ENCODE measurements around the gene C2CD4B.

C2CD4B gene

DNA sequence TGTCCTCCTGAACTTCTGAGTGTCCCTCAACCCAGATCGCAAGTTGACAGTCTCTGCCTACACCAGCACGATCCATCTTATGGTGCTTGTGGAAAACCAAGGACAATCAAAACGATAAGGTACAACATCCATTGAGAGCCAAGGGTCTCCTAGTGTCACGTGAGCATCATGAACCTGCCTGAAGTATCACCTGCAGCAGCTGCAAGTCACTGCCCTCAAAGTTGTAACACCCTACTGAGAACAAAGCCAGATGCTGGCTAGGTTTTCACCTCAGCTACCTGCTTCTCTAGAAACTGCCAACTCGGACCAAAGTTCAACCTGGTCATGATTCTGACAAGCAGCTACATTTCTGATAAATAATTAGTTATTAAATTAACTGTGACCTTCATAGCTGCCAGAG, 17.5 kb downstream of the C2CD4B start:
- DNase-seq = no peak

DNA sequence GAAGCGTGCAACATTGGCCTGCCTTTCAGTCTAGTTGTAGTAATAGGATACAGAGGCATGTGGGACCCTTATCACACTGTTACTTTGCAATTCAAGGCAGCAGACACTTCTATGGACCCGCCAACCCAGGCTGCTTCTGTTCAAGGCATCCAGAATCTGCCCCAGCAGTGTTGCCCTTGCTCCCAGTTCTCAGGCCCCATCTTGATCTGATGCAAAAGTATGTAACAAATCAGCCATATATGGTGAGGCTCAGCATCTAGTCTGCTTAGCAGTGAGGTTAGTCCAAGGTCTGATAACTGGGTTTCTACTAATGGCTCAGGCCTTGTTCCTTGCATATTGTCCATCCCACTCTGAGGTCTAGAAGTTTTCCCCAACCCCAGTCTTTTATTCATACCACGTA, 17.9 kb downstream of the C2CD4B start:
- no peak for DNase-seq

DNA sequence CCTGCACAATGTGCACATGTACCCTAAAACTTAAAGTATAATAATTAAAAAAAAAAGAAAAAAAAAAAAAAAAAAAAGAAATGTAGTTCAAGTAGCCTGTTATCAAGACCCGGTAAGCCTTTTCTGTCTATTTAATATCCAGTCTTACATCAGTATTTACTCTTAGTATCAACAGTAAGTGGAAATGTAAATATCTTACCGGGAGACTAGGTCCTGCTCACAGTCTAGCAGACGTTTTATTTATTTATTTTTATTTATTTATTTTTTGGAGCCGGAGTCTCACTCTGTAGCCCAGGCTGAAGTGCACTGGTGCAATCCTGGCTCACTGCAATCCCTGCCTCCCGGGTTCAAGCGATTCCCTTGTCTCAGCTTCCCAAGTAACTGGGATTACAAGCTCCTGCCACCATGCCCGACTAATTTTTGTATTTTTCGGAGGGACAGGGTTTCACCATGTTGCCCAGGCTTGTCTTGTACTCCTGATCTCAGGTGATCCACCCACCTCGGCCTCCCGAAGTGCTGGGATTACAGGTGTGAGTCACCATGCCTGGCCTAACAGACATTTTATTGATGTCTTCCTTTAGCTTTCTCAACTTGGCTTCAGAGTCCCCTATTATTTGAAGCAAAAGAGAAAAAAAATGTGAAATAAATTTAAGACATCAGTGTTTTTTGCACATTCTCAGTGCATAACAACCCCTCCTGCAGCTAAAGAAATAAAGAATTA, 19.9 kb downstream of the C2CD4B start:
- DNase-seq = no peak

DNA sequence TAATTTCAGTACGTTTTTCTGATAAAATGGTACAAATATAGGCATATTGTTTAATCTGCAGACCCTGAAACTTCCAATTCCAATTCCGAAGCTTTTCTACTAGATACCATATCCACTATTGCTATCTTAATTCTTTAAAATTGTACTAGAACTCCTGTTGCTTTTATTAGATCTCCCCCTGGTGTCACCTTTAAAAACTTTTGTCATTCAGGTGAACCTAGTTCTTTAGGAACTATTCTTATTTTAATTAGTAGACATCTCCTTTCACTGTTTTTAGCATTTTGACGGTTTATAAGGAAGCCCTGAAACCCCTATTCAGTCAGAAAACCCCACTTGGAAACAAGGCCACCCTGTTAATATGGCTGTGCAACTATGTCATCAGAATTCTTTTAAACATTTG, 22.3 kb downstream of the C2CD4B start:
- no peak for DNase-seq

DNA sequence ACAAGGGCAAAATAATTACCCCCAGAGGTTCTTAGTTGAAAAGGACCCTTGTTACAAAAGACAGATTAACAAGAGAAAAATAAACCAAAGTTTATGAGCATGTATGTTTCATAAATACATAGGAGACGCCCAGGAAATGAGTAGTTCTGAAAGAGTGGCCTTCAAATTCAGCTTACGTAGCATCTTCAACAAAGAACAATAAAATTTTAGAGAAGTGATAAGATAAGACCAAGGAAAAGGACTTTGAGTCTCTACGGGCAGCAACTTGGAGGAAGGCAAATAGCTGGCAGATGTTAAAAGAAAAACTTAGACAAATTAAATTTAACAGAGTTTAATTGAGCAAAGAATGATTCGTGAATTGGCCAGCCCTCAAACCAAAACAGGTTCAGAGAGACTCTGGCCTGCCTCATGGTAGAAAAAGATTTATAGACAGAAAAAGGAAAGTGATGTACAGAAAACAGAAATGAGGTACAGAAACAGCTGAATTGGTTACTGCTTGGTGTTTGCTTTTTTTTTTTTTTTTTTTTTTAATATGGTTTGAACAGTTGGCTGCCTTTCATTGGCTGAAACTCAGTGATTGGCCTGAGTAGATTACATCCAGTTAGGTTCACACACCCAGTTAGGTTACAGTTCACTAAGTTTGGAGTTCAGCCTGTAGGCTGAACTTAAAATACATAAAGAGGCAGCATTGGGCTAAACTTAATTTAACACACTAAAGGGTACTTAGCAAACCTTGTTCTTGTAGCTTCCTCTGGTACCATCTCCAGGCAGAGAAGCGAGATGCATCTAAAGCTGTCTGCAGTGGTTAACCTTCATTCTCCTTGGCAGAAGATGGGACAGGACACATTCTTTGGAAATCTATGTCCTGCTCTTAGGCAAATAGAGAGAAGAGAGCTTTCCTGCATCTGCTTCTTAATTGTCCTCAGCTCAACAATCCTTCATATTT, 23.2 kb downstream of the C2CD4B start:
- no peak for DNase-seq

DNA sequence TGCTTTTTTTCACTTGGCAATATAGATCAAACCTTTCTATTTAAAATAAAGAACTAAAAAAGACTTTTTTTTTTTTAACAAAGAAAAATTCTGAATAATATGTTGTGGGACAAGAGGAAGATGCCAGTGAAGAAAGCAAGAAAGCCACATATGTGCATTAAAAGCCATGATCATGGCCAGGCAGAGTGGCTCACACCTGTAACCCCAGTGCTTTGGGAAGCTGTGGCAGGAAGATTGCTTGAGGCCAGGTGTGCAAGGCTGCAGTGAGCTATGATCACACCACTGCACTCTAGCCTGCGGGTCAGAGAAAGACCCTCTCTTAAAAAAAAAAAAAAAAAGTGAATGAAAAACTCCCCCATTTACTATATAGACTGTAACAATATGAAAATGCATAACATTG, 23.9 kb downstream of the C2CD4B start:
- DNase-seq = no peak

DNA sequence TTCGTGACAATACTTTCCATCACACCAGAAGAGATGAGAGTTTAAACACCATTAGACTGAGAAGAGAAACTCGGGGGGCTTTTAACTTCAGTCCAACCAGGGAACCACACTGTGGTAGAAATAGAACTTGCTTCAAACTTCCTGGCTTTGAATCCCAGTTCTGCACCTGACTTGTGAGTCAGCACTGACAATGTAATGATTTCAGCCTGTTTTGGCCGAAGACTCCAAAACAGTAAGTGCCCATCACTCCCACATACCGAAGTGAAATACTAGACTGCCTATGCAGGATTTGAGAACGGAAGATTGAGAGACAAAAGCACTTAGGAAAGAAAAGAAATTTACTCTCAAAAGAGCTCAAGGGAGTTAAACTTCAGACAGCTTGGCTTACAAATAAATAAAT, 27.0 kb downstream of the C2CD4B start:
- no peak for DNase-seq

DNA sequence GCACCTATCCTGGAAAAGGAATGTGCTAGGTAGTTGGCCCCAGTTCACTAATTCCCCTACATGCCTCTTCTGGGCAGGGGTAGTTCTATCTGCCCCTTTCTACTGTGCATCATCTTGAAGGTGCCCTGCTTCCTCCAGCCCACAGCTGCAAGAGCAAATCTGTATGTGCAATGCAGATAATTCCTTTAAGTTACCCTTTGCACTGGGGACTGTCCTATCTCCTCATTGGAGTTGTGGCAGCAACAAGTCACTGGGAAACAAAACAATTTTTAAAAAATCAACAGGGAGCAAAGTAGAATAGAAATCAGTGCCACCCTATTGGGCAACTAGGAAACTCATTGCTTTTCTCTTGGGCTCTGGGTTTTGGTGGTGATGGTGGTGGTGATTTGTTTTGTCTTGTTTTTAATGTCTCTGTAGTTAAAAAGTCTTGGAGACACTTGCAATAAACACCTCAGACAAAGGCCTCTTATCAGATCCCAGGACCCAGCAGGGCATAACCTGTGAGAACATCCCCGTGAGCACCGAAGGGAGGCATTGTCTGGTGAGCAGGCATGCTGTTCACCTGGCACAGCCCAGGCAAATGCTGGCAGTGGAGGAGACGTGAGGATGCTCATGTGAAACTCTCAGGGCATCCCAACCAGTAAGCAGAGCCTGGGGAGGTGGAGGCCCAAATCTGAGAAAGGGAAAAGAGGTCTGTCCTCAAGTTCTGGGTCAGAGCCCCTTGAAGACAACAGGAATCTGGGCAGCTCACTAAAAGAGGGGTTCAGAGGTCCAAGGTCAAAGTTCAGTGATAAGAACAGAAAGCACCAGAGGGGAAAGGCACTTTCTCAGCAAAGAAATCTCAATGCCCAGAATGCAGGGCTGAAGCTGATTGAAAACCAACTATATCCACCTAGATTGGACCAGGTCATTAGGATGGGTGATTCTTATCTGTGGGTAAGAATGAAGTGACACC, 27.9 kb downstream of the C2CD4B start:
- DNase-seq = no peak

DNA sequence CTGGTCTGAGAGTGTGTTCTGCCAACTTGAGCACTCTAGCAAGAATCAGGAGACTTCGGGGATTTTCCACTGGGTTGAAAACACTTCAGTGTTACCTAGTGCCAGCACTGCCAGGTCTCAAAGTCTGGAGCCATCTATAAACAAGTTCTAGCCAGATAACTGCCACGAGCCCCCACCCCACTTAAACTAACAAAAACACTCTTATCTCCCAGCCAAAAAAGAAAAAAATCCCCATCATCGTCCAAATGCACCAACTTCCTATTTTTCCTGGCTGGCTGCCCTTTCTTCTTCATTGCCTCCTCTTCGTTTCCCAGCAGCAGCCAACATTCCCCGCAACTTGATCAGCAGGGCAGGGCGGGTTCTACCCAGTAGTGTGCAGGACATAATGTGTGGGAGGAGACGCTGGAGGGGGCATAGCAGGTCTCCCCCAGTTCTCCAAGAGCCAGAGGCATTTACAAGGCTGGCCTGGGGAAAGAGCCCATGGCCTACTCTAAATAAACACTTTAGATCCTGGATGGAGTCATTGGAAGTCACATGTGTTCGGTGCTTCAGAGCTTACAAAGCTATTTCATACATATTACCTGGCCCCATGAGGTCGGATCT, 29.5 kb downstream of the C2CD4B start:
- no peak for DNase-seq

DNA sequence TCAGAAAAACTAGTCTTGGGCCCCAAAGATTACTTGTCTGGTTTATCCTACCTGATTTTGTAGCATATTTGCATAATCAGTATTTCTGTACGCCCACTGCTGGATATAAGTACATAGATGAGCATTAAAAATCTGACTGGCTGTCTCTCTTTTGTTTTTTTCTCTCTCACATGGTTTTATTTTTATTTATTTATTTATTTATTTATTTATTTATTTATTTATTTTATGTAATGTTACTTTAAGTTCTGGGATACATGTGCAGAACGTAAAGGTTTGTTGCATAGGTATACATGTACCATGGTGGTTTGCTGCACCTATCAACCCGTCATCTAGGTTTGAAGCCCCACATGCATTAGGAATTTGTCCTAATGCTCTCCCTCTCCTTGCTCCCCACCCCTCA, 31.9 kb downstream of the C2CD4B start:
- DNase-seq = no peak

DNA sequence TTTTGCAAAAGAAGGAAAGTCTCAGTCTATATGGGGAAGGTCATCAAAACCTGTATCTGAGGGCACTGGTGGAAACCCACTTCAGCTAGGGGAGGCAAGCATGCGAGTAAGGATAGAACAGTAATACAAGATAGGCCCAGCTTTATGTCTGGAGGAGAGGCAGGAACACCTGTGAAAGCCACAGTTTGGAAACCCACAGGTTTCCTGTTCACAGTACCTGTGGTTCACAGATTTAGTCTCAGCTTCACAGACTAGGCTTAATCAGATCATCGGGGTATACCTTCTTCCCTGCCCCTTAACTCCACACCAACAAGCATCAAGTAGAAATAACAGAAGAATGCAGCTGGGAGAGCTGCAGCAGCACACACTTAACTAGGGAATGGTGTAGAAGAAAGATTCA, 36.2 kb downstream of the C2CD4B start:
- no peak for DNase-seq

DNA sequence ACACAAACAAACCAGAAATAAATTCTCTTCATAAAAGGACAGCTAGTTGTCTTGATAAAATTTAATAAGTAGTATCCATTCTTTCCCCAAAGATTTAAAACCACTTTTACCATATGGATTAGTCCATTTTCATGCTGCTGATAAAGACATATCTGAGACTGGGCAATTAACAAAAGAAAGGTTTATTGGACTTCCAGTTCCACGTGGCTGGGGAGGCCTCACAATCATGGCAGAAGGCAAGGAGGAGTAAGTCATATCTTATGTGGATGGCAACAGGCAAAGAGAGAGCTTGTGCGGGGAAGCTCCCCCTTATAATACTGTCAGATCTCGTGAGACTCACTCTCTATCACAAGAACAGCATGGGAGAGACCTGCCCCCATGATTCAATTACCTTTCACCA, 38.7 kb downstream of the C2CD4B start:
- no peak for DNase-seq

DNA sequence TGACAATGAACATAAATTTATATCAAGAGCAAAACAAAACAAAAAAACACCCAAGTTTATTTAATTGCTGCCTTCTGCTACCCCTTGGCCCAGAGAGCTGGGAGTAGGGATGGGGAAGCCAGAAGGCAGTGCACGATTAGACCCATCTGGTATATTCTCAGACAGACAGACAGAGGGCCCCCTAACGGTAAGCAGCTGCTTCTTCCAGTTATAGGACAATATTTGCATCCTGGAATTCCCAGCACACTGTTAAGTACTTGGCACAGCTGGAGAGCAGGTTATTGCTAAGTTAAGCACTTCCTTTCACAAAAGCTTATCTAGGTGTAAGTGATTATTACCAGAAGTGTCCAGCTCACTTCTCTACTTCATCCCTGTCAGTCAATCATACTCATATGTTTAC, 39.3 kb downstream of the C2CD4B start:
- no peak for DNase-seq

DNA sequence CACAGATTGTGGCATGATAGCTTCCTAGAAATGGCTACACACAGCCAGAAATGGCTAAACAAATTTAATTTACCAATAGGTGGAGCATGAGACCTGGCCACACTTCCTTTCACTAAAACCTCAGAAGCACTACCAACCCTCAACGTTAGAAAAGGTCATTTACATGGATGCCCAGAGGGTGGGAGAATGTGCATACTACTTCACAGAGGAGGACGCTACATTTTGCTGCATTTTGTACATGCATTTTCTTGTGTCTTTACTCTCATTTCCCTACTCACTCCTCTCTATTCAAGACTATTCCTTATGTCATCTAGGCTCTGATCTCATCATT, 40.1 kb downstream of the C2CD4B start:
- DNase-seq = no peak

DNA sequence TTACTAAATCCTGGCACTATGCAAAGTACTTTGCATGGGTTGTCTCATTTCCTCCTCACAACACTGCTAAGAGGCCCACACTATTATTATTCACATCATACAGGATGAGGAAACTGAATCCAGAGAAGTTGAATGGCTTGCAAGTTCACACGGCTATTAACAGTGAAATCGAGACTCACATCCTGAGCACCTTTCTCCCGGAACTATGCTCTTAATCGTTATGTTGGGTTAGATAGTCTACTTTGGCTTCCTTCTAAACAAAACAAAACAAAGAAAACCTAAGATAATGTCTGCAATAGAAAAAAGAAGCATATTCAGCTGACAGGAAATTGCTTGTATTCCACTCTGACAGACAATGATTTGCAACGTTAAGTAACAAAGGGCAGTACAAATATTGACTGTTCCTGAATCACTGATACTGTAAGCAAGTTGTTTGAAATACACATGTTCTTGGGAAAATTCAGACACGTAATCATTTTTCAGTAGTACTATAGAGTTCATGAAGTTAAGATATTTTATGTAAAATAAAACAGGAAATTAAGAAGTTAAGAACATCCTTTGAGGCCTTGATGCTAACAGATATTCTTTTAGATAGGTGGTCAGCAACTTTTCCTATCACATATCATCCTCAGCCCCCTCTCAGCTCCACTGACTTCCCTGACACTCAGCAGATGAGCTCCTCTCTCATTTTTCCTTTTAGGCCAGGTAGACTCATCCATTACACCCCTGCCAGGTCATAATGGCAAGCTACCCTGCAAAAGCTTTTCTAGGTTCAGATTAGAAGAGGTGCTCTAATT, 40.7 kb downstream of the C2CD4B start:
- no peak for DNase-seq

DNA sequence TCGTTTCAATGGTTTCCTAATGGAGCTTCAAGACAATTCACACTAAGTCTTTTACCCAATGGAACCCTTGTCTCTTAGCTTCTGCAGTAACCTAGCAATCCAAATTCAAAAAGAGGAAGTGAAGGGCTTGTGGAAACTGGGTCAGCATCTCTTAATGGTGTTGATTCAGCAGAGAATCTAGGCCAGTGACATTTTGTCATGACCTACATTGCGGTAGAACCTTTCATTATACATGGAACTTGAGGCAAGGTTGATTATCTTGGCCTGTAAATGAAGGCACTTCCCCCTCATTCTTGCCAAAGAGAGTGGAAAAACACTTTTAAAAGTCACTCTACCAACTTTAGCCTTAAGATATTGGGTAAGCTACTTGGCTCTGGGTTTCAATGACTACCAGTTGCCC, 42.8 kb downstream of the C2CD4B start:
- DNase-seq = no peak

DNA sequence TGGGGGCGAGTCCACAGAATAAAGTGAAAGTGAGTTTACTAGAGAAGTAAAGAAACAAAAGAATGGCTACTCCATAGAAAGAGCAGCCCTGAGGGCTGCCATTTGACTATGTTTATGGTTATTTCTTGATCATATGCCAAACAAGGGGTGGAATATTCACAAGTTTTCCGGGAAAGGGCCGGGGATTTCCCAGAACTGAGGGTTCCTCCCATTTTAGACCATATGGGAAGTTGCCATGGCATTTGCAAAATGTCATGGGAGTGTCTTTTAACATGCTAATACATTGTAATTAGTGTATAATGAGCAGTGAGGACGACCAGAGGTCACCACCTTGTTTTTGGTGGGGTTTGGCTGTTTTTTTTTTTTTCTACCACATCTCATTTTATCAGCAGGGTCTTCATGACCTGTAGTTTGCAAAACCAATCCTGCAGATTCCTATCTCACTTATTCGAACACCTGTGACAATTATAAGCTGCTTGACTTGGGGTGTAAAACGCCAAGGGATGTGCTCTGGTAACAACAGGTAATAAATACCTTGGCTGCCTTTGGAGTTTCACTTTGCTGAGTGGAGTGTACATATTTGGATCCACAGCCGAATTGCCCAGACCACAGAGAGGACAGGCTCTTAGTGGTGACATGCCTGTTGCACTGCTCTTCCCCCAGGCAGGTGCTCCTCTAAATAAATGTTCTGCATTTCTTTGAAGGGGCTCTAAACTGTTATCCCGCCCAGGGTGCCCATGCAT, 43.6 kb downstream of the C2CD4B start:
- no peak for DNase-seq

DNA sequence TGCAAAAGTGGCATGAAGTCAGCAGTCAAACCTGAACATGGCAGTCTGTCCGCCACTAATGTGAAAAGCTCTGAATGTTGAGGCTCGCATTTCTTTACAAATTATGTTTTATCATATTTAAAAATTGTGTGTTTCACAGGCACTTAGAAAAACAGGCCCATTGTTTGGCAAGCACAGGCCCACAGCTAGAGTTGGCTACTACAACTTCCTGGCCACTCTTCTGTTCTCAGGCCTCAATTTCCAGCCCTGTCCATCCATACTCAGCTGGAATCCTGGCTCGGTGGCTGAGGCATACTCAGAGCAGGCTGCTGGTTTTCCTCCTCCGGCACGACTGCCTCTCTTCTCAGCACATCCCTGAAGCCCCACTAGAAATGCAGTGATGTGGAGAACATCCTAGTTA, 44.3 kb downstream of the C2CD4B start:
- DNase-seq = no peak

DNA sequence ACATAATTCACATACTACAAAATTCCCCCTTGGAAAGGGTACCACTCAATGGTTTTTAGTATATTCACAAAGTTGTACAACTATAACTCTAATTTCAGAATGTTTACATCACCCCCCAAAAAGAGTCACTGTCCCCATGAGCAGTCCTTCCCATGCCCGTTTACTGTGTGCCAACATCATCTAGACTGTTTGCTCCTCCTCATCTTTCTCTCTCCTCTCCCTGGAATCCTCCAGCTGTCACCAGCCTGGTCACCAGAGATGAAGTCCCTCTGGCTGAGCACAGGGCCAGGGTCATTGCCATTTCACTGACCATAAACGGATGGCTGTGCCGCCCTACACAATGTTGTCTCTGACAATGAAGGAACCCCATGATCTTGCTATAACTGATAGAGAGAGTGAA, 45.2 kb downstream of the C2CD4B start:
- DNase-seq = no peak

DNA sequence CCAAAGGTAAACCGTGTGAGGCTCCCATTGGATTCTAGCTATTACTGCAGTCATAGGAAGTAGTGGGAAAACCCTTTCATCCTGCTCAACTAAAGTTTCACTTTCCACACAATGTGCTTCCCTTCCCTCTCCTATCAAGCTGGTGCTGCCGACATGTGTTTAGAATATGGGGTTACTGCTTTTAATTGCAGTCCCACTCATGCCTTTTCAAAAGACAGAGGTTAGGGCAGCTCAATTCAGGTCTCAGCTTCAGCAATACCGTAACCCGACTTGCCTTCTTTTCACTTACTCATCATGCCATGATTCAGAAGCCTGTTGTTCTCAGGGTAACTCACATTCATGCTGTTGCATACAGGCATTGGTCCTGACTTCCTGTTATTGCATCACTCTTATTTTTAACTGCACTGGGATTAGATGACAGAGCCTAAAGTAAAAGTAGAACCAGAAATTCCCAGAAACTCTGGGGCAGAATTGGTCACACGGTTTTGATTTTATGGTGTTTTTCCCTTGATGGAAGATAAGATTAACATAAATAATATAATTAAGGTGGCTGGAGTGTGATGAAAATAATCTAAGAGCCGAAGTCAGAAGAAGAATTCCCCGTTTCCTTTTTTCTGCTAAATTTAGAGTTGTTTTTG, 45.7 kb downstream of the C2CD4B start:
- DNase-seq = no peak

Data from activated CD8-positive, alpha-beta memory T cell treated with anti-CD3 and anti-CD28 coated beads, Interleukin-2, amount 50 U/mL, for 48 hours (primary cell).